ENCODE measurements around the gene MFRP.
"Not testable (repeated sequence)": the region's sequence is repeated elsewhere in the genome, so short reads cannot be mapped to it uniquely, and the experiment has no call there.

MFRP gene

GRCh38 chr11:119346605-119347004, at the start of gene MFRP:
Gene MFRP (minus strand): TSS chr11:119346705. CDS start chr11:119346513, 192 bp downstream.
- no peak for DNase-seq

DNA sequence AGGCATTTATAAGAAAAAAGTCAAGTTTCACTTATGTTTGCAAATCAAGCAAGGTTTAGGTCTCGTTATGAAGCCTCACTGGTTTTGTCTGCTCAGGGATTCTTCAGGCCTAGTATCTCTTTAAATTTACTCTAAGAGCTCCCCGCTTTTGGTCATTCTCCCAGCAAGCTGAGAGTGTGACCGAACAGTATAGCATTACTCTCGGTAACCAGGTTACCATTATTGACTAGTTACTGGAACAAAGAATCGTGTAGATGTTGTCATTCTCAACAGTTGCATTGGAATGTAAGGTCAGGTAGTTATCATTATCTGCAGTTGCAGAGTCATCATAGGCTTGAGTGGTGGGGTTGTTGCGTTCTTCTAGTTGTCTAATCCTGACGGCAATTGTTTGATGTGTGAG, 44.8 kb upstream of the MFRP start:
- DNase-seq: no peak

- no peak for DNase-seq
Measured at GRCh38 chr11:119389611-119390254, 43.2 kb upstream of the MFRP start.

DNA sequence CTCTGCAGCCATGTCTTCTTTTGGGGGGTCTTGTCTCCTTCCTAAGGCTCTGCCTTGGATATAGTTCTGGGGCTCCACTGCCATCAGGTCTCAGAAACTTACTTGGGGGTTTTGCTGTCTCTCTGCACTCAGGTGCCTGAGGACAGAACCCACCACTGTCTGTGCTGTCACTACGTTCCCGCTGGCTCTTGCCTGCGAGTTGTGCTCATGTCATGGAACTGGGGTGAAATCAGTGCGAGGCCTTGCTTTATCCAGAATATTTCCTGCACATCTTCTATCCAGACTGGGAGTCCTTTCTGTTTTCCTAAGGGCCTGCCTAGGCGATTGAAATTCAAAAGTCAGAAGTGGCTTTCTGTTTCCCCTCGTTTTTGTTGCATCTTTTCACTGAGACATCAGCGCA, 41.6 kb upstream of the MFRP start:
- DNase-seq: no peak

GRCh38 chr11:119384332-119384731, 37.8 kb upstream of the MFRP start:
- DNase-seq: no peak

DNA sequence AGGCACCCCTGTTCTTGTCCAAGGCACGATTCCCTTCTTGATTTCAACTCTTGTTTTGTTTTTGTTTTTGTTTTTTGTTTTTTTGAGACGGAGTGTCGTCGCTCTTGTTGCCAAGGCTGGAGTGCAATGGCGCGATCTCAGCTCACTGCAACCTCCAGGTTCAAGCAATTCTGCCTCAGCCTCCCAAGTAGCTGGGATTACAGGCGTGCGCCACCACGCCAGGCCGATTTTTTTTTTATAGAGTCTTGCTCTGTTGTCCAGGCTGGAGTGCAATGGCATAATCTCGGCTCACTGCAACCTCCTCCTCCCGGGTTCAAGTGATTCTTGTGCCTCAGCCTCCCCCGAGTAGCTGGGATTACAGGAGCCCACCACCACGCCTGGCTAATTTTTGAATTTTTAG, 36.0 kb upstream of the MFRP start:
- not testable (repeated sequence) for DNase-seq

DNA sequence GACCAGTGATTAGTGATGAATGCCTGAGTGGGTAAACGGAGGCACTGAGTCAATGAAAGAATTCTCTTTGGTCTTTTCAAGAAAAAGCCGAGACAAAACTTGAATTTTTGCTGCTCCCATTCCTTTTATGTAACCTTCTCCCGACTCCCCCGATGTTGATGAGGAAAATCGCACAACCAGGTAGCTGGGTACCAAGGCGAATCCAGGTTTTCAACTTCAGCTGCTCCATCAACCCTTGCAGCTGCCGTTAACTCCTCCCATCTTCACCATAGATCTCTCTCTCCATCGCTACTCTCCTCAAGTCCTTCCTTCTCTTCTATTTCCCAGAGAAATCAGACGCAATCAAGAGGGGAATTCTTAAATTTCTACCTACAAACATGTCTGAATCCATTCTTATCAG, 35.6 kb upstream of the MFRP start:
- DNase-seq: no peak

DNA sequence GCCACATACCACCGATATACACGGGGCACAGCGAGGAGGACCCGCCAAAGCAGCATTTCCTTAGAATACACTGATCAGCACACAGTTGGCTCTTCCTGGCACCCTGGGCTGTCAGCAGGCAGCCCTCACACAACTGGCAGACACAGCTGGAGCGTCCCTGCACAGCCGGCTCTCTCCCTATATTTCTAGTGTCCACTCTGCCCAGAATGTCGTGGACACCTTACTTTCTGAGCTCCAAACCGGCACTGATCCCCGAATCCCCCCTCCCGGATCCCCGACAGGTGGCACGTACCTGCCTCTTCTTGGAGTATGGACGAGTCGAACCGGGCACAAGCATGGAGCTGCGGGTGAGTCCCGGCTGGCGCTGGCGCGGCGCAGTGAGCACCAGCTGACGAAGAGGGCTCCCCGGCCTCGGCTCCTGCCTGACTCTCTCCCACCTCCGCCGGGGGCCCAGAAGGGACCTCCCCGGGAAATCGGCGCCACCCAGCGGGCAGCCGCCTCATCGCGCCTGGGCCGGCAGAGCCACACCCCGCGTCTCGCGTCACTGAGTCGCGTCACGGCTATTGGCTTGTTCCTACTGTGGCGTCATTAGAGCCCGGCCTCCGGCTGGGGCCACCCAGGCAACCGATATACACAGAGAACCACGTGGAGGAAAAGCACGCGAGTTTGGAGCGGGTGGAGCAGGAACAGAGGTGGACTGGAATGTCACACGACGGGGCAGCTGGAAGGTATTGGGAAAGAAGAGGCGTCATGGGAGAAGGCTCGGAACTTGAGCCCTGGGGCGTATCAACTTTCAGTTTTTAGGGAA, 34.9 kb upstream of the MFRP start, which contains the start of gene USP2:
TSS of gene USP2 (minus strand) at position 510 of the 808 bp plus-strand sequence. CDS start 8,210 bp downstream, outside the sequence.
- DNase-seq: peak; percentile 98

GRCh38 chr11:119380827-119381180, 34.3 kb upstream of the MFRP start:
- DNase-seq: no peak

GRCh38 chr11:119380160-119380826, 33.8 kb upstream of the MFRP start:
- no peak for DNase-seq

DNA sequence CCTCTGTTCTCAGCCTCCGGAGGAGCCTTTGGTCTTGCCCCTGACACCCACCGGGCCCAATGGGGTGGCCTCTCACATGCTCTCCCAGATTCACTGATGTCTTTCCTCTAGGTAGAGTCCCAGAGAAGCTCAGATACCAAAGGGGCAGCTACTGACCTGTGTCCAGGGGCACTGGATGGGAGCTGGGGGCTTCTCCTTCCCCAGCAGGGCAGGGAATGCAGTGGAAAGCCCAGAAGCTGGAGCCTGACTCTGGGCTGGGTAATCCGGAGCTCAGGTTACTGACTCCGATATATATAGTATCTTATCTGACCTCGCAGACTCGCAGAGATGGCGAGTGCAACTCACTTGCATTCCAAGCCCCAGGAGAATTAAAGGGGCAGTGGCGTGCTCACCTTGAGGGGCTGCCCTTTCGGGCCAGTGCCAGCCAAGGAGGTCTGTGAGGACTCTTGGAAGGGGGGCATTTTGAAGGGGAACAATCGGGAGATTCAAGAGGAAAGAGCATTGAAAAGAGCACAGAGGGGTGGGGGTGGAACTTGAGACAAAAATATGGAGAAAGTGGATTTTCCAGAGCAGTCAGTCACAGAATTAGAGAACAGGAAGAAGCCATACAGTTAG, 32.5 kb upstream of the MFRP start:
- DNase-seq: no peak

DNA sequence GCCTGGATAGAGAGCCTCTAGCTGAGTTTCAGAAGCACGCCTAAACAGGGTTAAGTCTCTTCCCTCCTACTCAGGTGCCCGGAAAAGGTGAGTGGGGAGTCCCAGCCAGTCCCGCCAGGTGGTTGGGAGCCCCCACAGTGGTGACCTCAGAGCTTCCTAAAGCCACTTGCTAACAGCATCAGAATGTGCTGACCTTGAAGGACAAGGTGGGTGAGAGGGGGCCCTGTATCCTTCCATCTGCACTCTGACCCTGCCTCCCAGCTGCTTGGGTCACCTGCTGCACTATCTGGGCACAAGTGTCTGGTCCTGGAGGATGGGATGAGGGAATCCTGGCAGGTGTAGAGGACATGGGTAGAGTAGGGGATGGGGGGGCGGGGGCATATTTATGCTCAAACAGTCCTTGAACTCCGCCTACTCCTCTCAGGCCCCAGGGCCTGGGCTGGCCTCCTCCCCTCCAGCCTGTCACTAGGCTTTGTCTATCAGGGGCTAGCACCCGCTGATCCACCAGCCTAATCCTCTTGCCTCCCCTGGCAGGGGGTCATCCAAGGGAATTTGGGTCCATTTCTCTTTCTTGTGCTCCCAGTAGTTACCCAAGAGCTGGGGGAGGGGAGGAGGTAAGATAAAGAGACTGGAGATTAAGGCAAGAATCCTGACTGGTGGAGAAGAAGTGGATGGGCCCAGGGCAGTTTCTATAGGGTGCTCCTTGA, 31.6 kb upstream of the MFRP start:
- DNase-seq: no peak

DNA sequence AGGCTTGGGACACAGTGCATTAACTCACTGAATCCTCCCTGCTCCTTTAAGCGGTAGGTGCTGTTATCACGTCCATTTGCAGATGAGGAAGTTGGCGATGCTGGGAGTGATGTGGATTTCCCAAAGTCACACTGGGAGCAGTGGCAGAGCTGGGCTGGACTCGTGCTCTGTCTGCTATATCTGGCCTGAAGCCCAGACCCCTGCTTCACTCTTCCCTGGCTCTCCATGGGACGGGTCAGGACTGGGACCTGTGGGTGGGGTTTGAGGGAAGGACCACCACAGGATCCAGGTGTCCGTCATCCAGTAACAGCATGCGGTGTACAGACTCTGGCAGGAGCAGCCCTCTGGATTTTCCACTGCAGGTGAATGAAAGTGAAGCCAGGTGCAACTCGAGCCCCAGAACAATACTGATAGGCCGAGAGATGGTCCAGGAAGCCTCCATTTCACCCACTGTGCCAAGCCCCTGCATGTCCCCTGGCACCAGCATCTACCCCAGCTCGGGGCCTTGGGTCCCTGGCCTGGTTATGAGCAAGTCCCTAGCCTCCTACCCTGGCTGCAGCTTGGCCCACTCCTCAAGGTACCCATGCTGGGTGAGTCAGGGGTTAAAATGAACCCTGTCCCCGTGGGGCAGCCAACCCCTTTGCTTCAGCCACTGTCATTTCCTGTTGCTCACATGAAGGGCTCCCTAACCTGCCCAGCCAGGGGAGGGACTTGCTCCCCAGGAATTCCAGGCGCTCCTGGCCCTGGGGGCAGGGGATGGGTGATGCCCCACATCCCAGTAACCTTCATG, 30.8 kb upstream of the MFRP start:
- DNase-seq: no peak

- DNase-seq: no peak
Measured at GRCh38 chr11:119376197-119376847, 29.8 kb upstream of the MFRP start.

- no peak for DNase-seq
Measured at GRCh38 chr11:119375337-119376196, 29.1 kb upstream of the MFRP start.

DNA sequence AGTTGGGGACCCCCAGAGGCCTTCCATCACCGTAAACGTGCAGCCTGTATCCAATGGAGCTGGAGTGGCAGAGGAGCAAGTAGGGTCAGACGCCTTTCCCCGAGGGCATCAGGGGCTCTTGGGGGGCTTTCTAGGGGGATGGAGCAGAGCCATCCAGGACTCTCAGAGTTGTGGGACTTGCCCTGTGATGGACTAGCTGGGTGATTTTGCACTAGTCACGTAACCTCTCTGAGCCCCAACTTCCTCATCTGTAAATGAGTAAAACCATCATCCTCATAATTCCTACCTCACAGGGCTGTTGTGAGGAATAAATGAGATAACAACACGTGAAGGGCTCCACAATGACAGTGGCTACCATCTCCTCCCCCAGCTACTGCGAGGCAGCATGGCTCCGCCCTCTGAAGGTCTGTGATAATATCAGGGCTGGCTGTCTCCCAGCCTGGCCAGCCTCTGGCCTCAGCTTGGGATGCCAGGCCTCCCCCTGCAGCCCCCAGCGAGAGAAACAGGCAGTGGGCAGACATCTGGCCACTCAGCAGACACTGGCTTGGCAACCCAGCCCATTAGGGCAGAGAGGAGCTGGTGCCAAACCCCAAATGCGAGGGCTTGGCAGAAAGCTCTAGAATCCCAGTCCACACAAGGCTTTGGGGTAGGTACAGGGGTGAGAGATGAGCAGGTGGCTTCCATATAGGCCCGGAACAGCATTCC, 28.3 kb upstream of the MFRP start:
- no peak for DNase-seq

DNA sequence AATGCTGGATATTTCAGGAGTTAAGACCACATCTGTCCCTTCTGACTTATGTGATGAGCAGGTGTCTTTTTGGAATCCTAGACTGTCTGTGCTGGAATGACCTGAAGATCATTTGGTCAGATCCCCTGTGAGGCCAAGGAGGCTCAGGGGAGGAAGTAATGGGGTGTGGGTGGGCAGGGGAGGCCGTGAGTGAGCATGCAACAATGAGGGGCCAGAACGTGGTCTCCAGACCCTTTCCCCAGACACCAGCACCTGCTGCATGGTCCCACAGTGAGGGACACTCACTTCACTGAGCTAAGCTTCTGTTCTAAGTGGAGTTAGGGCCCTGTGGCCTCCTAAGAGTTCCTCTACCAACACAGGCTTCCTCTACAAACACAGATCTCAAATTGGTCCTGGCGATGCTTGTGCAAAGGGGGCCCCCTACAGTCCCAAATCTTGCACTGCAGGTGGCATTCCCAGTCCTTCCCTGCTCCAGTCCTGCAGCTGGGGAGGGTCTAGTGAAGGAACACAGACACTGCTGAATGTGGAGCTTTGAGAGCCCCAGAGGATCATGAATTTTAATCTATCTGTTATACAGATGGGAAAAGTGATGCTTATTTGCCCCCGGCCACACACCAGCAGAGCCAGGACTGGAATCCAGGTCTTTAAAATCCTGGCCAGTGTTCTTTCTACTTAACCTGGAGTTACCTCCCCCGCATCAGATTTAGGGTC, 27.6 kb upstream of the MFRP start:
- peak; percentile 58 to 60 for DNase-seq

DNA sequence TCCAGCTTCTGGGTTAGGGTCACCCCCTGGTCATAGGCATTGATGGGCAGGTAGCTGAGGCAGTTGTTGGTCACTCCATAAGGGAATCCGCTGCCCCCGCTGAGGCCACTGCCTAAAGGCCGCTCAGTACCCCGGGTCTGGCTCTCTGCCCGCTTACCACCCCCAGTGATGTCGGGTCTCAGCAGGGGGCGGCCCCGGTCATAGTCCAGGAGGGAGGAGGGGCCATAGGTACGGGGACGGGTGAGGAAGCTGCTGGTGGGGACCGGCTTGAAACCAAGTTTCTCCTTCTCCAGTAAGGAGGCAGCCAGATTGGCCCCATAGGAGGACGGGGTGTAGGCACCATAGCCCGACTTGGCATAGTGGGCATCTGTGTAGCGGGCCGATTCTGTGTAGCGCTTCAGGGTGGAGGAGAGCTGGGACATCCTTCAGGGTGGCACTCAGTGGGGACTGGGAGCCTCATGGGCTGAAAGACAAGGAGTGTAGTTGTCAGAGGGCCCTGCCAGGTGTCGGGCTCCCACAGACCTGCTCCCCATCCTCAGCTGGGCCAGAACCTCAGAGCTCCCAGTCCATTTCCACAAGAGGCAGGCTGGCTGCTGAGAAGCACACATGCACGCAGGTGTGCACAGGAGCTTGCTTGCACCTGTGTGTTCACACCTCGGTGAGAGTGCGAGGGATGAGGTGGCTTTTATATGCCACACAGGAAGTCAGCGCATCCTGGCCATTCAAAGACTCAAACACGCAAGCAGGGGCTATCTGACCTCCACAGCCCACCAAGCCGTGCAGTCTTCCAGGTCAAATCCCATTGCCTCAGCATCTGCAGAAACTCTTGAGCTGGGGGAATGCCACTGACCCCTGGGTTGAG, 26.8 kb upstream of the MFRP start:
- no peak for DNase-seq
